ENCODE measurements around the gene CLEC5A.

- no peak for TF ChIP-seq POLR2A (IDR thresholded peaks at IDR 0.05)
- TF ChIP-seq CTCF (IDR thresholded peaks at IDR 0.05), result no peak
Measured at GRCh38 chr7:141991140-141991539, 44.4 kb upstream of the CLEC5A start.
